Activated T-cell treated with anti-CD3 and anti-CD28 coated beads, Interleukin-2, amount 50 U/mL, for 48 hours (primary cell): ENCODE measurements around the gene UNC93B1.

ENCODE experiments used
- DNase-seq, 2 experiments: peaks; one replicate each; pipeline ENCODE4 v3.0.0-alpha.2; 2020

UNC93B1 gene

GRCh38 chr11:68040101-68040956 lies 36.4 kb upstream of the UNC93B1 start:
- DNase-seq = peak; percentile 64 to 72

DNA sequence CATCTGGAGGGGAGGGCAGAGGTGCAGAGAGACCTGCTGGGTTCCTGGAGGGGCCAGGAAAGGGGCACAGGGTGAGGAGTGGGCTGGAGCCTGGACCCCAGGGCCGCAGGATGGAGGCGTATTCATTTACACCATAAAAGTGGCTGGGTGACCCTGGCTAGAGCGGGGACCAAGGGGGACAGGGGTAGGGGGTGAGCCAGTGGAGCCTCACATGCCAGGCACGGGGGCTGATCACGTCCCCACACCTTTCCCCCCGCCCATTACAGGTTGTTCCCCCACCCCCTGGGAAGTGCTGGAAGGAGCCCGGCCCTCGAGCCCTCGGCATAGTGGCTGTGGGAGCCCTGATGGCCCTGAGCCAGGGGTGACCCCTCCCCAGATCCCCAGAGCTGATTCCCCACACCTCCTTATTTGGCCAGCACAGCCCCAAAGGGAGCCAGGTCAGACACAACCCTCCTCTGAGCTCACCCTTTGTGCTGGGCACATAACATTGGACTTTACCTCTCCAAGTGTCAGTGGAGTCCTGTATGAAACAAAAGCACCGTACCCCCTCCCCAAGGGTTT lies 35.7 kb upstream of the UNC93B1 start:
- no peak for DNase-seq

- peak; percentile 81 to 83 for DNase-seq
Observed at GRCh38 chr11:68038718-68039525, 35.0 kb upstream of the UNC93B1 start, which contains the start of gene TCIRG1. TCIRG1 (plus strand) TSS chr11:68039025; CDS start chr11:68041272, 2,247 bp downstream.

- no peak for DNase-seq
Observed at GRCh38 chr11:68038226-68038717, 34.4 kb upstream of the UNC93B1 start.

GRCh38 chr11:68037411-68038225 lies 33.7 kb upstream of the UNC93B1 start:
- no peak for DNase-seq

DNA sequence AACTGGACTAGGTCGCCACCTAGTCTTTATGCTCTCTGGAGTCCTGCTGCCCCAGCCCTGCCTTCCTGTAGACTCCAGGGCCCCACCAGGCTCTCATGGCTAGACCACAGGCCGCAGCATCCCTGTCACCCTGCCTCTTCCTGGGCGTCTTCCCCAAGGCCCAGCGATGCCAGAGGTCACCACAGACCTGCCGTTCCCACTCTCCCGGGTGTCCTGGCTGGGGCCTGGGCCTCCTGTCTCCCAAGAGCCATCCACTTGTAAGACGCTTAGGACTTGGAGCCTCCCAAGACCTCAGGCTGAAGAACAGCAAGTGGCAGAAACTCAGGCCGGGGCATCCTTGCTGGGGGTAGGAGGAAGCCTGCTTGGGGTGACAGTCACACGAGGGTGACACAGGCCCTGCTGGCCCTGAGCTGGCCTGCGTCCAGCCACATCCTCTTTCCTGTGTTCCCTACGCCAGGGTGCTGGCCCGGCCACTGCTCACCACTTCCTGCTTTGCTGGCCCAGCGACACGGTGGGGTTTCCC lies 32.9 kb upstream of the UNC93B1 start:
- no peak for DNase-seq

- DNase-seq = no peak
Observed at GRCh38 chr11:68036141-68036716, 32.3 kb upstream of the UNC93B1 start.

GRCh38 chr11:68035266-68035876 lies 31.5 kb upstream of the UNC93B1 start:
- DNase-seq = no peak

- no peak for DNase-seq
Observed at GRCh38 chr11:68033708-68034045, 29.8 kb upstream of the UNC93B1 start.

GRCh38 chr11:68032997-68033707 lies 29.3 kb upstream of the UNC93B1 start:
- DNase-seq = no peak

GRCh38 chr11:68032003-68032402 lies 28.1 kb upstream of the UNC93B1 start:
- no peak for DNase-seq

- DNase-seq = no peak
Observed at GRCh38 chr11:68031144-68031464, 27.2 kb upstream of the UNC93B1 start.

GRCh38 chr11:68030318-68031143 lies 26.6 kb upstream of the UNC93B1 start, which contains the start of gene NDUFS8:
NDUFS8 (plus strand) TSS chr11:68030681; CDS start chr11:68032152, 1,471 bp downstream.
- peak; percentile 97 to 98 for DNase-seq

DNA sequence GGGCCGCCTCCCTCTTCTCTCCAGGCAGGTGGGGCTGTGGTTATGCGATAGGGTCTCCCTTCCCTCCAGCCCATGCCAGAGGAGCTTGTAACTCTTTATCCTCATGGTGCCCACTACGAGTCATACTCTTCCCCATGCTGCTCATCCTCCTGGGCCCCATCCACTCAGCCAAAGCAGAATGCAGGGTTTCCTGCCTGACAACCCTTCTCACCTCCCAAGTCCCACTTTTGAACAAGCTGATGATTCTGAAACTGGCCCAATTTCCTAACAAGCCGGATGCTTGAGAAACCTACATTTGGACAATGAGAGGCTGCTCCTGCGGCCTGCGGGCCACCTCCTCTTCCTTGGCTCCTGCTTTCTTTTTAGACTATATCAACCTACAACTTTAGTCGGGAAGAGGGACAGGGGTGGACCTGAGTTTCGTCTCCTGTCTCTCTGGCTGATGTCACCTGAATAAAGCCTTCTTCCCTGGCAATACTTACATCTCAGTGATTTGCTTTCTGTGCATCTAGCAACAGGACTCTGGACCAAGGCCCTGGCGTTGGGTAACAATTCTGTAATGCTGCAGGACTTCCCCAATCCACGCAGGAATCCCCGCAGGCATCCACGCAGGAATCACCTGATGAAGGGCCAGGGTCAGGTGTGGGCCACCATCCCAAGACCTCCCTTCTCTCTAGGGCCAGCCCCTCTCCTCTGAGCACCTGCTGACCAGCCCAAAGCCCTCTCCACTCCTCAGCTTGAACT lies 25.1 kb upstream of the UNC93B1 start:
- DNase-seq = no peak

- DNase-seq = no peak
Observed at GRCh38 chr11:68027667-68028066, 23.8 kb upstream of the UNC93B1 start.

- no peak for DNase-seq
Observed at GRCh38 chr11:68026391-68027105, 22.7 kb upstream of the UNC93B1 start.

DNA sequence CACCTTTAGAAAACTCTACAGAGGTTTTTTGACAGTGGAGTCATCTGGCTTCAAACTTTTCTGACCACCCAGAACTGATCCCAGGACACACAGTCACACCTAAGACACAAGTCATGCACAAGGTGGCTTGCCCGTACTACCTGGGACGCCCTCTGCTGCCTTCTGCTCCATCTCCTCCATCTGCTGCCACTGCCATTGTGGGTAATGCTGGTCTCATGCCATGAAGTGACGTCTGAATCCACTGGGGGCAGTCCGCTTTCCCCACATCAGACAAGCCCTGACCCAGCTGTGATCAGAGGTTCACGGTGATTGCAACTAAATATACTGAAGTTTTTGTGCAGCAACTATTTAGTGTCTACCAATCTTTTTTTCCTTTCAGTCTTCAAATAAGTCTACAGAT lies 21.1 kb upstream of the UNC93B1 start:
- no peak for DNase-seq

DNA sequence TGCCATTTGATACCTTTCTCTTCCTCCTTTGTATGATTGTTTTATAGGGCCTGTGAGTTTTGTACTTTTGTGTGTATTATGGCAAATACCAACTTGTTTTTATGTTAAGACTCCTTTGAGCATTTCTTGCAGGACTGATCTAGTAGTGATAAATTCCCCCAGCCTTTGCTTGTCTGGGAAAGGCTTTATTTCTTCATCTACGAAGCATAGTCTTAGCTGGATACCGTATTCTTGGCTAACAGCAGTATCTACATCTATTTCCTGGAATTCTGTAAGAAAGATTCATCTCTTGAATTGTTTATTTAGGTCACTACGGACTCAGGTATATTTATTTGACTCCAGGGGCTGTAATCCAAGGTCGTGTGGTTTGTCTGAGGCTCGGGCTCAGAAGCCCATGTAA lies 20.6 kb upstream of the UNC93B1 start:
- no peak for DNase-seq
